Measurements from ENCODE around the gene FST.

FST gene

DNA sequence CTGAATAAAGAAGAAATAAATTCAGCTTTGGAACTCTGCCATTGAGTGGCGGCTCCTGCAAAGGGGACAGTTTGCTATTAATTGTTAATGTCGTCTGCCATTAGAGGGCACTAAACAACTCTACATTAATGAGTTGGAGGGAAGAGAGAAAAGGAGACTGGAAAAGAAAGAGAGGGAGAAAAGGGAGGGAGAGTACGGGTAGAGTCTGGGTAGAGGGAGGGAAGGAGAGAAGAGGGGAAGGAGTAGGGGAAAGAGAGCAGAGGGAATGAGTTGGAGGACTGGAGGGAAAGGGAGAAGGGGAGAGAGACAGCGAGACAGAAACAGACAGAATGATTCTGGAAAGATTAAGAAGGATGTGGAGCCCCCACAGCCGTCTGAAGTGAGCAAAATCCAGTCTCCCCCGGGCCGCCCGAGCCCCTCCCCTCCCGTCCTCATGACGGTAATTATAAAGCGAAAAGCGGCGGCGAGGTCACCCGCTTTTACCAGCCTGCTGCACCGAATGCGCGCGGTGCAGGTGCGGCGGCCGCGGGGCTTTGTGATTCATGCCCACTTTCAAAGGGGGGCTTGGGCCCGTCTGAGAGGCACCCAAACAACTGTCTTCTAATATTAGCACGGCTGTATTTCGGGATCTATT, 1.9 kb upstream of the FST start:
- H3K9me3 ChIP-seq (ENCODE audit: control insufficient read depth, insufficient read depth, low read depth, low read length) = no peaks in the 10 kb centered on the region
- H3K36me3 ChIP-seq (ENCODE audit: control insufficient read depth in 2 of 2, insufficient read depth in 1 of 2, low read length in 2 of 2) = peaks cover 0 to 2% of the 10 kb centered on the region in 2 experiments; a peak in 1 of 3 replicates
- TF ChIP-seq ZBTB21 (tag by site-specific recombination; IDR thresholded peaks at IDR 0.05) = 0 out of 2 replicates have a peak, but pooled peaks have one; percentile 25
- TF ChIP-seq ZNF394 (tag by site-specific recombination; IDR thresholded peaks at IDR 0.05; ENCODE audit: borderline replicate concordance) = peak; percentile 32; the same call in 1 of the 2 replicates
- TF ChIP-seq ZFP41 (tag by site-specific recombination; IDR thresholded peaks at IDR 0.05; ENCODE audit: borderline replicate concordance) = no peak
- TF ChIP-seq, protein P1, sequence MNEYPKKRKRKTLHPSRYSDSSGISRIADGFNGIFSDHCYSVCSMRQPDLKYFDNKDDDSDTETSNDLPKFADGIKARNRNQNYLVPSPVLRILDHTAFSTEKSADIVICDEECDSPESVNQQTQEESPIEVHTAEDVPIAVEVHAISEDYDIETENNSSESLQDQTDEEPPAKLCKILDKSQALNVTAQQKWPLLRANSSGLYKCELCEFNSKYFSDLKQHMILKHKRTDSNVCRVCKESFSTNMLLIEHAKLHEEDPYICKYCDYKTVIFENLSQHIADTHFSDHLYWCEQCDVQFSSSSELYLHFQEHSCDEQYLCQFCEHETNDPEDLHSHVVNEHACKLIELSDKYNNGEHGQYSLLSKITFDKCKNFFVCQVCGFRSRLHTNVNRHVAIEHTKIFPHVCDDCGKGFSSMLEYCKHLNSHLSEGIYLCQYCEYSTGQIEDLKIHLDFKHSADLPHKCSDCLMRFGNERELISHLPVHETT (tag by site-specific recombination; IDR thresholded peaks at IDR 0.05) = peak; percentile 81
- TF ChIP-seq KLF8 (tag by site-specific recombination; IDR thresholded peaks at IDR 0.05) = peak; percentile 80; the same call in 1 of the 2 replicates
- peak; percentile 26; the same call in 1 of the 2 replicates for TF ChIP-seq GLIS1 (tag by site-specific recombination; IDR thresholded peaks at IDR 0.05)
- peak; percentile 94 for TF ChIP-seq ZNF654 (tag by site-specific recombination; IDR thresholded peaks at IDR 0.05; ENCODE audit: low read depth)
- 0 out of 2 replicates have a peak, but pooled peaks have one; percentile 13 for TF ChIP-seq BCL11A (tag by site-specific recombination; IDR thresholded peaks at IDR 0.05; ENCODE audit: low read depth)
- TF ChIP-seq ZBTB48 (tag by site-specific recombination; IDR thresholded peaks at IDR 0.05) = peak; percentile 86; the same call in 1 of the 2 replicates
- TF ChIP-seq FEZF1 (tag by site-specific recombination; IDR thresholded peaks at IDR 0.05) = peak; percentile 38
- peak; percentile 86 for TF ChIP-seq ZBTB20 (tag by site-specific recombination; IDR thresholded peaks at IDR 0.05)
- TF ChIP-seq, protein P2, sequence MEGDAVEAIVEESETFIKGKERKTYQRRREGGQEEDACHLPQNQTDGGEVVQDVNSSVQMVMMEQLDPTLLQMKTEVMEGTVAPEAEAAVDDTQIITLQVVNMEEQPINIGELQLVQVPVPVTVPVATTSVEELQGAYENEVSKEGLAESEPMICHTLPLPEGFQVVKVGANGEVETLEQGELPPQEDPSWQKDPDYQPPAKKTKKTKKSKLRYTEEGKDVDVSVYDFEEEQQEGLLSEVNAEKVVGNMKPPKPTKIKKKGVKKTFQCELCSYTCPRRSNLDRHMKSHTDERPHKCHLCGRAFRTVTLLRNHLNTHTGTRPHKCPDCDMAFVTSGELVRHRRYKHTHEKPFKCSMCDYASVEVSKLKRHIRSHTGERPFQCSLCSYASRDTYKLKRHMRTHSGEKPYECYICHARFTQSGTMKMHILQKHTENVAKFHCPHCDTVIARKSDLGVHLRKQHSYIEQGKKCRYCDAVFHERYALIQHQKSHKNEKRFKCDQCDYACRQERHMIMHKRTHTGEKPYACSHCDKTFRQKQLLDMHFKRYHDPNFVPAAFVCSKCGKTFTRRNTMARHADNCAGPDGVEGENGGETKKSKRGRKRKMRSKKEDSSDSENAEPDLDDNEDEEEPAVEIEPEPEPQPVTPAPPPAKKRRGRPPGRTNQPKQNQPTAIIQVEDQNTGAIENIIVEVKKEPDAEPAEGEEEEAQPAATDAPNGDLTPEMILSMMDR (tag by site-specific recombination; IDR thresholded peaks at IDR 0.05) = peak; percentile 89
- TF ChIP-seq PRDM1 (tag by site-specific recombination; IDR thresholded peaks at IDR 0.05) = peak; percentile 99
- peak; percentile 86 for TF ChIP-seq IKZF3 (tag by site-specific recombination; IDR thresholded peaks at IDR 0.05)
- no peak for TF ChIP-seq ZNF274 (IDR thresholded peaks at IDR 0.05; ENCODE audit: low read length)
- TF ChIP-seq ZNF274 (tag by site-specific recombination; IDR thresholded peaks at IDR 0.05; ENCODE audit: borderline replicate concordance) = no peak
- no peak for TF ChIP-seq ZNF114 (tag by site-specific recombination; IDR thresholded peaks at IDR 0.05)
- TF ChIP-seq ZNF366 (tag by site-specific recombination; conservative IDR thresholded peaks at IDR 0.05) = peak; percentile 99
- TF ChIP-seq SP7 (tag by site-specific recombination; IDR thresholded peaks at IDR 0.05) = peak; percentile 85
- TF ChIP-seq ZNF521 (tag by site-specific recombination; IDR thresholded peaks at IDR 0.05) = no peak
- TF ChIP-seq, protein P3, sequence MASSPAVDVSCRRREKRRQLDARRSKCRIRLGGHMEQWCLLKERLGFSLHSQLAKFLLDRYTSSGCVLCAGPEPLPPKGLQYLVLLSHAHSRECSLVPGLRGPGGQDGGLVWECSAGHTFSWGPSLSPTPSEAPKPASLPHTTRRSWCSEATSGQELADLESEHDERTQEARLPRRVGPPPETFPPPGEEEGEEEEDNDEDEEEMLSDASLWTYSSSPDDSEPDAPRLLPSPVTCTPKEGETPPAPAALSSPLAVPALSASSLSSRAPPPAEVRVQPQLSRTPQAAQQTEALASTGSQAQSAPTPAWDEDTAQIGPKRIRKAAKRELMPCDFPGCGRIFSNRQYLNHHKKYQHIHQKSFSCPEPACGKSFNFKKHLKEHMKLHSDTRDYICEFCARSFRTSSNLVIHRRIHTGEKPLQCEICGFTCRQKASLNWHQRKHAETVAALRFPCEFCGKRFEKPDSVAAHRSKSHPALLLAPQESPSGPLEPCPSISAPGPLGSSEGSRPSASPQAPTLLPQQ (tag by site-specific recombination; IDR thresholded peaks at IDR 0.05) = peak; percentile 83
- TF ChIP-seq ZSCAN16 (tag by site-specific recombination; IDR thresholded peaks at IDR 0.05) = peak; percentile 35; the same call in 1 of the 2 replicates
- TF ChIP-seq ZBTB7A (tag by site-specific recombination; IDR thresholded peaks at IDR 0.05; ENCODE audit: low read depth) = no peak
- TF ChIP-seq ZNF596 (tag by site-specific recombination; IDR thresholded peaks at IDR 0.05) = peak; percentile 68
- peak; percentile 43; the same call in 1 of the 2 replicates for TF ChIP-seq ZNF629 (tag by site-specific recombination; IDR thresholded peaks at IDR 0.05)
- TF ChIP-seq ZNF2 (tag by site-specific recombination; IDR thresholded peaks at IDR 0.05) = peak; percentile 88; the same call in 1 of the 2 replicates
- TF ChIP-seq ZNF600 (tag by site-specific recombination; IDR thresholded peaks at IDR 0.05) = peak; percentile 84
- TF ChIP-seq, protein P4, sequence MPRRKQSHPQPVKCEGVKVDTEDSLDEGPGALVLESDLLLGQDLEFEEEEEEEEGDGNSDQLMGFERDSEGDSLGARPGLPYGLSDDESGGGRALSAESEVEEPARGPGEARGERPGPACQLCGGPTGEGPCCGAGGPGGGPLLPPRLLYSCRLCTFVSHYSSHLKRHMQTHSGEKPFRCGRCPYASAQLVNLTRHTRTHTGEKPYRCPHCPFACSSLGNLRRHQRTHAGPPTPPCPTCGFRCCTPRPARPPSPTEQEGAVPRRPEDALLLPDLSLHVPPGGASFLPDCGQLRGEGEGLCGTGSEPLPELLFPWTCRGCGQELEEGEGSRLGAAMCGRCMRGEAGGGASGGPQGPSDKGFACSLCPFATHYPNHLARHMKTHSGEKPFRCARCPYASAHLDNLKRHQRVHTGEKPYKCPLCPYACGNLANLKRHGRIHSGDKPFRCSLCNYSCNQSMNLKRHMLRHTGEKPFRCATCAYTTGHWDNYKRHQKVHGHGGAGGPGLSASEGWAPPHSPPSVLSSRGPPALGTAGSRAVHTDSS (tag by site-specific recombination; IDR thresholded peaks at IDR 0.05) = no peak
- TF ChIP-seq ZNF501 (tag by site-specific recombination; IDR thresholded peaks at IDR 0.05) = peak; percentile 93
- TF ChIP-seq, protein P5, sequence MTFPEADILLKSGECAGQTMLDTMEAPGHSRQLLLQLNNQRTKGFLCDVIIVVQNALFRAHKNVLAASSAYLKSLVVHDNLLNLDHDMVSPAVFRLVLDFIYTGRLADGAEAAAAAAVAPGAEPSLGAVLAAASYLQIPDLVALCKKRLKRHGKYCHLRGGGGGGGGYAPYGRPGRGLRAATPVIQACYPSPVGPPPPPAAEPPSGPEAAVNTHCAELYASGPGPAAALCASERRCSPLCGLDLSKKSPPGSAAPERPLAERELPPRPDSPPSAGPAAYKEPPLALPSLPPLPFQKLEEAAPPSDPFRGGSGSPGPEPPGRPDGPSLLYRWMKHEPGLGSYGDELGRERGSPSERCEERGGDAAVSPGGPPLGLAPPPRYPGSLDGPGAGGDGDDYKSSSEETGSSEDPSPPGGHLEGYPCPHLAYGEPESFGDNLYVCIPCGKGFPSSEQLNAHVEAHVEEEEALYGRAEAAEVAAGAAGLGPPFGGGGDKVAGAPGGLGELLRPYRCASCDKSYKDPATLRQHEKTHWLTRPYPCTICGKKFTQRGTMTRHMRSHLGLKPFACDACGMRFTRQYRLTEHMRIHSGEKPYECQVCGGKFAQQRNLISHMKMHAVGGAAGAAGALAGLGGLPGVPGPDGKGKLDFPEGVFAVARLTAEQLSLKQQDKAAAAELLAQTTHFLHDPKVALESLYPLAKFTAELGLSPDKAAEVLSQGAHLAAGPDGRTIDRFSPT (tag by site-specific recombination; IDR thresholded peaks at IDR 0.05) = 0 out of 2 replicates have a peak, but pooled peaks have one; percentile 47
- no peak for TF ChIP-seq HOXD13 (CRISPR knock-in tag; IDR thresholded peaks at IDR 0.05; ENCODE audit: borderline replicate concordance)

More for the DNA sequence above, 1.9 kb upstream of the FST start:
- peak overlapping the region; percentile 24; the same call in 1 of the 2 replicates for H3K27ac ChIP-seq (ENCODE audit: extremely low read depth, low read depth, low read length)
- H3K4me3 ChIP-seq (ENCODE audit: low read depth, low read length) = peak overlapping the region; percentile 31
- CTCF ChIA-PET = interaction anchor here (0.6 to 2.0 kb wide), 20 partner anchors 9 to 1392 kb away, joined by 3 to 8 read pairs (median 3); no protein-coding TSS in a partner anchor
- POLR2A ChIA-PET = interaction anchor here (0.8 kb wide), 1 partner anchor 9 kb away, joined by 4 read pairs; no protein-coding TSS in a partner anchor
- peaks cover 2% of the 10 kb centered on the region for H3K4me1 ChIP-seq (ENCODE audit: control insufficient read depth, insufficient read depth, low read length)
